GM12878 (cell line): ENCODE measurements around the gene MRPL33. TPM values are rescaled to one million over a fixed set of nuclear protein-coding genes. Genes with fewer than 3 reads are reported as not detected.
"Not testable (repeated sequence)": the region's sequence is repeated elsewhere in the genome, so short reads cannot be mapped to it uniquely, and the experiment has no call there.

ENCODE experiments used
- ATAC-seq: fragments of 200-7000 bp; cut with Tn5 transposase; 3 replicates; pipeline ENCODE4 v1.9.1; 2020; ENCODE audit warnings: mild to moderate bottlenecking, moderate library complexity
- BruUV-seq: library from RNA; stranded (reverse); fragments of 400-500 nt; replicated peaks from 2 replicates; lab custom pipeline; 2021; lab: Mats Ljungman, UMichigan
- CTCF ChIA-PET: fragments of 300-600 bp; sonication (Branson Sonifier 250); formaldehyde crosslinking; extraction: SDS; loops from one replicate; lab custom pipeline; 2021; ENCODE audit warnings: inconsistent platforms; lab: Yijun Ruan, JAX
- POLR2A ChIA-PET: fragments of 350-600 bp; formaldehyde crosslinking; extraction: SDS; loops from one replicate; lab custom pipeline; 2021; ENCODE audit warnings: inconsistent platforms; lab: Charles Lee
- RAD21 ChIA-PET: fragments of 300-600 bp; sonication (Branson Sonifier 250); formaldehyde crosslinking; loops from one replicate; lab custom pipeline; 2023; ENCODE audit warnings: antibody characterized with exemption; ENCODE audit not compliant: unreplicated experiment; lab: Charles Lee
- SMC1A ChIA-PET: fragments of 300-600 bp; sonication (Branson Sonifier 250); formaldehyde crosslinking; loops from one replicate; lab custom pipeline; 2023; ENCODE audit not compliant: unreplicated experiment, uncharacterized antibody; lab: Charles Lee
- DNase-seq: peaks from one replicate; pipeline ENCODE4 v3.0.0-alpha.2; 2011; ENCODE audit warnings: low read depth, low spot score
- FAIRE-seq: peaks from 3 replicates; lab custom pipeline; 2011; peaks lifted over from hg19 to GRCh38; lab: Jason Lieb, UNC
- H2AFZ ChIP-seq: 2 replicates; pipeline ENCODE4 v1.6.0; 2011; ENCODE audit warnings: low read depth, low read length, control low read depth; ENCODE audit not compliant: control insufficient read depth
- H3K27ac ChIP-seq: 2 replicates; pipeline ENCODE4 v1.5.1; 2011; ENCODE audit warnings: control low read depth; ENCODE audit not compliant: control insufficient read depth, insufficient read depth
- H3K27me3 ChIP-seq, 2 experiments: replicated peaks in 1 of 2; 2 replicates each; pipeline versions ENCODE4 v1.6.0 to v1.6.1; 2011; ENCODE audit warnings: low read length in 1 of 2; ENCODE audit not compliant: control insufficient read depth in 2 of 2, insufficient read depth in 2 of 2
- H3K36me3 ChIP-seq, 2 experiments: 2 replicates each; pipeline ENCODE4 v1.5.1; 2011; ENCODE audit warnings: low read length in 1 of 2; ENCODE audit not compliant: control insufficient read depth in 2 of 2, insufficient read depth in 2 of 2
- H3K4me1 ChIP-seq: 2 replicates; pipeline ENCODE4 v1.6.1; 2011; ENCODE audit warnings: mild to moderate bottlenecking, low read length, moderate library complexity, mixed read lengths; ENCODE audit not compliant: control insufficient read depth, insufficient read depth
- H3K4me2 ChIP-seq: 2 replicates; pipeline ENCODE4 v1.6.0; 2011; ENCODE audit warnings: control low read depth; ENCODE audit not compliant: control insufficient read depth, insufficient read depth
- H3K4me3 ChIP-seq: fragments of 200-600 bp; sonication (generic); 2 replicates; pipeline ENCODE4 v1.5.1; 2016
- H3K79me2 ChIP-seq: 2 replicates; pipeline ENCODE4 v1.6.0; 2011; ENCODE audit warnings: low read length; ENCODE audit not compliant: control insufficient read depth, insufficient read depth
- H3K9ac ChIP-seq: 2 replicates; pipeline ENCODE4 v1.8.0; 2011; ENCODE audit warnings: low read length, control low read depth, mixed read lengths; ENCODE audit not compliant: control insufficient read depth, insufficient read depth
- H3K9me3 ChIP-seq: replicated peaks from 3 replicates; pipeline ENCODE4 v1.5.1; 2011; ENCODE audit warnings: mild to moderate bottlenecking, low read length; ENCODE audit not compliant: control insufficient read depth, insufficient read depth
- H4K20me1 ChIP-seq: 2 replicates; pipeline ENCODE4 v1.6.0; 2011; ENCODE audit not compliant: control insufficient read depth, insufficient read depth
- ATF7 ChIP-seq: fragments of 450-650 bp; IDR thresholded peaks from 2 replicates; pipeline ENCODE4 v1.6.1; 2016; ENCODE audit warnings: low read depth, mild to moderate bottlenecking
- BRCA1 ChIP-seq: IDR thresholded peaks from 2 replicates; pipeline ENCODE4 v1.6.1; 2011; ENCODE audit warnings: low read depth, low read length, improper control_type of control experiment
- CHD4 ChIP-seq: fragments of 200-600 bp; sonication (generic); IDR thresholded peaks from 2 replicates; pipeline ENCODE4 v1.6.1; 2016; ENCODE audit warnings: mild to moderate bottlenecking
- NKRF ChIP-seq: fragments of 450-650 bp; conservative IDR thresholded peaks from 2 replicates; pipeline ENCODE4 v1.6.1; 2017; ENCODE audit warnings: mild to moderate bottlenecking, moderate library complexity
- WGBS: methylation state at CpG from one replicate; pipeline ENCODE4 v1.1.6; 2016; ENCODE audit warnings: low lambda C conversion rate; ENCODE audit not compliant: insufficient replicate concordance, insufficient coverage; ENCODE audit errors: missing lambda C conversion rate; 5-methylcytosine and 5-hydroxymethylcytosine counted together
- in situ Hi-C: fragments of 300-500 bp; cut with MboI; formaldehyde crosslinking; loops from 9 replicates; pipeline ENCODE4 v1.14.3; 2018; ENCODE audit warnings: mixed read lengths
- intact Hi-C: fragments of 100-400 bp; cut with micrococcal nuclease; formaldehyde crosslinking; loops from one replicate; pipeline ENCODE4 v1.14.2; 2022; ENCODE audit not compliant: unreplicated experiment
- polyA plus RNA-seq, 11 experiments: library from polyadenylated mRNA; depleted of rRNA in 4 of 11; unstranded in 6 of 11; stranded (reverse) in 5 of 11; fragments of >200 nt; fragmentation: Nextera tagmentation in 4 of 11; fragmentation: Illumina TruSeq in 1 of 11; extraction: Ambion mirVana in 4 of 11; extraction: Trizol in 1 of 11; gene quantifications; 1 replicate in 1 of 11; 2 replicates in 10 of 11; pipeline versions ENCODE4 v1.2.1 to v1.2.3, GENCODE V29; 2011 to 2016; ENCODE audit warnings: inconsistent platforms in 2 of 11, missing spikeins in 2 of 11, low read depth in 1 of 11
- total RNA-seq, 4 experiments: library from RNA; depleted of rRNA in 3 of 4; stranded (reverse); fragments of >200 nt in 3 of 4; fragmentation: Illumina TruSeq in 1 of 4; extraction: Trizol in 1 of 4; gene quantifications; 2 replicates each; pipeline versions ENCODE4 v1.2.1 to v1.2.3, GENCODE V29; 2013 to 2021

The MRPL33 gene
- total and polyA plus RNA-seq, 10 of the 15 experiments (the other 5 are each of a cell fraction or from before 2014, with no cell fraction given), result 50.1 to 318 (median 160) TPM

- Histone ChIP-seq H3K36me3 (no peaks in the 10 kb centered on the region), H2AFZ (no peak overlapping the region), H3K79me2 (no peaks in the 10 kb centered on the region), H4K20me1 (no peaks in the 10 kb centered on the region), H3K4me3 (no peak overlapping the region), H3K9ac (no peak overlapping the region), H3K9me3 (no peaks in the 10 kb centered on the region), H3K4me1 (no peaks in the 10 kb centered on the region), H3K27me3 (peaks cover 0 to 4% of the 10 kb centered on the region in 2 experiments; a peak in 3 of 4 replicates), H3K27ac (no peak overlapping the region), H3K4me2 (no peak overlapping the region)
- FAIRE-seq (no peak), ATAC-seq (no peak), DNase-seq (no peak)
- 65% methylated on average over 7 of the region's 7 CpGs for WGBS
- RAD21 ChIA-PET, result no interaction called here
- POLR2A ChIA-PET, result no interaction called here
- no peak for TF ChIP-seq CHD4
- TF ChIP-seq BRCA1, result no peak
- no peak for TF ChIP-seq NKRF
- no peak for TF ChIP-seq ATF7
- in situ Hi-C loops (no loop called here), intact Hi-C loops (no loop called here)
- BruUV-seq, result no TSS peak
- SMC1A ChIA-PET, result no interaction called here
- CTCF ChIA-PET, result no interaction called here
Measured at GRCh38 chr2:27763907-27764267, 7.6 kb upstream of the MRPL33 start.

GRCh38 chr2:27764526-27764925 is 7.0 kb upstream of the MRPL33 start:
- ATAC-seq, DNase-seq, H3K79me2 ChIP-seq, H3K4me3 ChIP-seq, H4K20me1 ChIP-seq, H2AFZ ChIP-seq, H3K4me1 ChIP-seq, in situ Hi-C loops, intact Hi-C loops, POLR2A ChIA-PET, CTCF ChIA-PET, FAIRE-seq, SMC1A ChIA-PET, H3K36me3 ChIP-seq, BruUV-seq, H3K27me3 ChIP-seq, H3K27ac ChIP-seq, H3K9me3 ChIP-seq, H3K9ac ChIP-seq, RAD21 ChIA-PET, H3K4me2 ChIP-seq: not testable (repeated sequence)
- WGBS, result 64% methylated on average over 3 of the region's 3 CpGs
